SK-N-SH (cell line): ENCODE results near the gene FAM227A. TPM values are rescaled to one million over a fixed set of nuclear protein-coding genes. Genes with fewer than 3 reads are reported as not detected.

Source experiments
- CTCF ChIA-PET: fragments of 300-600, 350-600 bp; formaldehyde crosslinking; extraction: SDS; loops from one replicate; lab custom pipeline; 2021; lab: Yijun Ruan, JAX
- POLR2A ChIA-PET: fragments of 350-600 bp; sonication (Branson Sonifier 250); formaldehyde crosslinking; extraction: SDS; loops from one replicate; lab custom pipeline; 2020; ENCODE audit warnings: antibody characterized with exemption, inconsistent platforms; lab: Yijun Ruan, JAX
- DNase-seq: peaks from one replicate; pipeline ENCODE4 v3.0.0; 2012
- H2AFZ ChIP-seq: fragments of 200-600 bp; sonication (generic); 2 replicates; pipeline ENCODE4 v1.8.1; 2016; ENCODE audit warnings: antibody characterized with exemption, mild to moderate bottlenecking, low read depth
- H3F3A ChIP-seq: fragments of 200-600 bp; sonication (generic); replicated peaks from 2 replicates; pipeline ENCODE3; 2016; ENCODE audit warnings: antibody characterized with exemption, mild to moderate bottlenecking; ENCODE audit not compliant: insufficient read depth
- H3K27ac ChIP-seq, 2 experiments: fragments of 200-500 bp in 1 of 2; fragments of 200-600 bp in 1 of 2; sonication (Bioruptor generic) in 1 of 2; sonication (generic), shearing (Covaris generic) in 1 of 2; 2 replicates each; pipeline versions ENCODE4 v1.5.1 to v1.6.1; 2014 to 2016; ENCODE audit warnings: low read depth in 2 of 2, inconsistent platforms in 1 of 2, low read length in 1 of 2, mild to moderate bottlenecking in 1 of 2, mixed read lengths in 1 of 2
- H3K27me3 ChIP-seq: fragments of 200-600 bp; sonication (generic), shearing (Covaris generic); 2 replicates; pipeline ENCODE4 v1.6.1; 2016; ENCODE audit warnings: mixed run types; ENCODE audit not compliant: insufficient read depth
- H3K36me3 ChIP-seq, 2 experiments: fragments of 200-500 bp in 1 of 2; fragments of 200-600 bp in 1 of 2; sonication (Bioruptor generic) in 1 of 2; sonication (generic) in 1 of 2; replicated peaks in 1 of 2; 2 replicates each; pipeline versions ENCODE3 to v1.5.1; 2014 to 2016; ENCODE audit warnings: low read length in 1 of 2, mild to moderate bottlenecking in 1 of 2; ENCODE audit not compliant: insufficient read depth in 2 of 2, control insufficient read depth in 1 of 2
- H3K4me1 ChIP-seq, 2 experiments: fragments of 200-500 bp in 1 of 2; fragments of 200-600 bp in 1 of 2; sonication (Bioruptor generic) in 1 of 2; sonication (generic), shearing (Covaris generic) in 1 of 2; 2 replicates each; pipeline versions ENCODE4 v1.5.1 to v1.6.1; 2014 to 2016; ENCODE audit warnings: low read depth in 1 of 2, low read length in 1 of 2, mixed run types in 1 of 2; ENCODE audit not compliant: insufficient read depth in 2 of 2, control insufficient read depth in 1 of 2
- H3K4me2 ChIP-seq: fragments of 200-600 bp; sonication (generic), shearing (Covaris generic); 2 replicates; pipeline ENCODE4 v1.6.1; 2017; ENCODE audit warnings: mixed run types
- H3K4me3 ChIP-seq, 2 experiments: fragments of 200-500 bp in 1 of 2; fragments of 200-600 bp in 1 of 2; sonication (Bioruptor generic) in 1 of 2; sonication (generic), shearing (Covaris generic) in 1 of 2; 2 replicates each; pipeline versions ENCODE4 v1.5.1 to v1.8.1; 2014 to 2016; ENCODE audit warnings: low read depth in 2 of 2, inconsistent platforms in 1 of 2, low read length in 1 of 2, mild to moderate bottlenecking in 1 of 2, mixed read lengths in 1 of 2, moderate library complexity in 1 of 2
- H3K79me2 ChIP-seq: fragments of 200-600 bp; sonication (generic); 2 replicates; pipeline ENCODE4 v1.8.1; 2017; ENCODE audit warnings: mild to moderate bottlenecking; ENCODE audit not compliant: insufficient read depth
- H3K9ac ChIP-seq: fragments of 200-600 bp; sonication (generic); 2 replicates; pipeline ENCODE4 v1.6.1; 2017; ENCODE audit warnings: mixed run types
- H3K9me2 ChIP-seq: fragments of 200-600 bp; sonication (generic); 2 replicates; pipeline ENCODE4 v1.6.1; 2017; ENCODE audit warnings: mixed run types
- H3K9me3 ChIP-seq: fragments of 200-600 bp; sonication (generic); 2 replicates; pipeline ENCODE4 v1.6.1; 2017; ENCODE audit warnings: mixed run types, mild to moderate bottlenecking, moderate library complexity
- H4K20me1 ChIP-seq: fragments of 200-600 bp; sonication (generic); 2 replicates; pipeline ENCODE4 v1.6.1; 2017; ENCODE audit warnings: mild to moderate bottlenecking, mixed run types; ENCODE audit not compliant: insufficient read depth
- ELF1 ChIP-seq: IDR thresholded peaks from 2 replicates; pipeline ENCODE4 v1.4.0; 2012
- EP300 ChIP-seq, 2 experiments: IDR thresholded peaks; 2 replicates each; pipeline versions ENCODE4 v1.4.0 to v1.6.1; 2012; ENCODE audit warnings: borderline replicate concordance in 1 of 2, low read depth in 1 of 2, low read length in 1 of 2
- EZH2phosphoT487 ChIP-seq: fragments of 200-600 bp; sonication (generic); IDR thresholded peaks from 2 replicates; pipeline ENCODE4 v1.6.1; 2017; ENCODE audit warnings: low read depth, mixed run types, mild to moderate bottlenecking, antibody characterized with exemption, moderate library complexity, borderline replicate concordance
- GATA2 ChIP-seq: sonication (generic); formaldehyde crosslinking; IDR thresholded peaks from 2 replicates; pipeline ENCODE4 v1.5.0; 2020; ENCODE audit warnings: mild to moderate bottlenecking, missing genetic modification reagents
- JUND ChIP-seq: IDR thresholded peaks from 2 replicates; pipeline ENCODE4 v1.4.0; 2012
- RCOR1 ChIP-seq: fragments of 150-350 bp; IDR thresholded peaks from 2 replicates; pipeline ENCODE4 v1.6.1; 2017; ENCODE audit warnings: antibody characterized with exemption, low read length
- RFX5 ChIP-seq: IDR thresholded peaks from 2 replicates; pipeline ENCODE4 v1.6.1; 2012; ENCODE audit warnings: mild to moderate bottlenecking, improper control_type of control experiment, low read length
- SMC3 ChIP-seq: IDR thresholded peaks from 2 replicates; pipeline ENCODE4 v1.6.1; 2012; ENCODE audit warnings: low read depth, low read length, improper control_type of control experiment
- TCF12 ChIP-seq: IDR thresholded peaks from 2 replicates; pipeline ENCODE4 v1.4.0; 2012
- TEAD4 ChIP-seq: IDR thresholded peaks from 2 replicates; pipeline ENCODE4 v1.4.0; 2012; ENCODE audit warnings: mild to moderate bottlenecking, borderline replicate concordance; ENCODE audit not compliant: insufficient read depth
- WGBS: methylation state at CpG from one replicate; pipeline ENCODE4 v1.1.6; 2017; ENCODE audit warnings: low lambda C conversion rate; 5-methylcytosine and 5-hydroxymethylcytosine counted together
- polyA plus RNA-seq, 3 experiments: library from polyadenylated mRNA; depleted of rRNA; stranded (reverse); fragments of >200 nt; gene quantifications; 2 replicates each; pipeline ENCODE4 v1.2.3, GENCODE V29; 2012
- TF ChIP-seq, protein P1 (sequence below): IDR thresholded peaks from 2 replicates; pipeline ENCODE4 v1.4.0; 2012; ENCODE audit warnings: low read depth
- TF ChIP-seq, protein P2 (sequence below): IDR thresholded peaks from 2 replicates; pipeline ENCODE4; 2012
- TF ChIP-seq, protein P3 (sequence below): fragments of 200-600 bp; sonication (generic); IDR thresholded peaks from 2 replicates; pipeline ENCODE4 v1.6.1; 2017; ENCODE audit warnings: antibody characterized with exemption, mild to moderate bottlenecking, moderate library complexity
- TF ChIP-seq, protein P4 (sequence below): IDR thresholded peaks from 2 replicates; pipeline ENCODE4 v1.4.0; 2012; ENCODE audit warnings: low read depth, borderline replicate concordance
- TF ChIP-seq, protein P5 (sequence below): fragments of 150-350 bp; IDR thresholded peaks from 2 replicates; pipeline ENCODE4 v1.6.1; 2016; ENCODE audit warnings: mild to moderate bottlenecking, low read depth, low read length

The FAM227A gene
- polyA plus RNA-seq, 1 of the 3 experiments (the other 2 are of a cell fraction): 1.2 TPM

DNA sequence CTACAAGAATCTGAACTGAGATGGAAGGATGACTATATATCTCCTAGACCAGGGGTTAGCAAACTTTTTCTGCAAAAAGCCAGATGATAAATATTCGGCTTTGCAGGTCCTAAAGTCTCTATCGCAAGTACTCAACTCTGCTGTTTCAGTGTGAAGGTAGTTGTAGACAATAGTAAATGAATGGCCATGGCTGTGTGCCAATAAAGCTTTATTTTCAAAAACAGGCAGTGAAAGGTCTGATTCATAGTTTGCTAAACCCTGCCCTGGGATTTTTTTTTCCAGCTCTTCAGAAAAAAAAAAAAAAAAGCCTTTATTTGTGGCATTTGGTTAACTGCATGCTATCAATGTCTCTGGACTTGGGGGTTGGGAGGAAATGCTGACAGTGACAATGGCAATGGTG, 37.5 kb downstream of the FAM227A start:
- POLR2A ChIA-PET: no interaction called here
- no peaks in the 10 kb centered on the region for H3K9me3 ChIP-seq

More for the DNA sequence above, 37.5 kb downstream of the FAM227A start:
- H4K20me1 ChIP-seq: no peaks in the 10 kb centered on the region
- no peaks in the 10 kb centered on the region for H3K36me3 ChIP-seq
- no peaks in the 10 kb centered on the region for H3K79me2 ChIP-seq
- no peak overlapping the region for H3K9ac ChIP-seq
- H3K27me3 ChIP-seq: no peaks in the 10 kb centered on the region
- no peak overlapping the region for H3K4me3 ChIP-seq
- H3K4me2 ChIP-seq: no peak overlapping the region
- no peaks in the 10 kb centered on the region for H3K4me1 ChIP-seq
- no peak overlapping the region for H2AFZ ChIP-seq
- no peak overlapping the region for H3K27ac ChIP-seq
- no peak for TF ChIP-seq ELF1
- TF ChIP-seq, protein P1, sequence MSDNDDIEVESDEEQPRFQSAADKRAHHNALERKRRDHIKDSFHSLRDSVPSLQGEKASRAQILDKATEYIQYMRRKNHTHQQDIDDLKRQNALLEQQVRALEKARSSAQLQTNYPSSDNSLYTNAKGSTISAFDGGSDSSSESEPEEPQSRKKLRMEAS: no peak
- TF ChIP-seq, protein P2, sequence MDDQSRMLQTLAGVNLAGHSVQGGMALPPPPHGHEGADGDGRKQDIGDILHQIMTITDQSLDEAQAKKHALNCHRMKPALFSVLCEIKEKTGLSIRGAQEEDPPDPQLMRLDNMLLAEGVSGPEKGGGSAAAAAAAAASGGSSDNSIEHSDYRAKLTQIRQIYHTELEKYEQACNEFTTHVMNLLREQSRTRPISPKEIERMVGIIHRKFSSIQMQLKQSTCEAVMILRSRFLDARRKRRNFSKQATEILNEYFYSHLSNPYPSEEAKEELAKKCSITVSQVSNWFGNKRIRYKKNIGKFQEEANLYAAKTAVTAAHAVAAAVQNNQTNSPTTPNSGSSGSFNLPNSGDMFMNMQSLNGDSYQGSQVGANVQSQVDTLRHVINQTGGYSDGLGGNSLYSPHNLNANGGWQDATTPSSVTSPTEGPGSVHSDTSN: no peak
- TF ChIP-seq, protein P3, sequence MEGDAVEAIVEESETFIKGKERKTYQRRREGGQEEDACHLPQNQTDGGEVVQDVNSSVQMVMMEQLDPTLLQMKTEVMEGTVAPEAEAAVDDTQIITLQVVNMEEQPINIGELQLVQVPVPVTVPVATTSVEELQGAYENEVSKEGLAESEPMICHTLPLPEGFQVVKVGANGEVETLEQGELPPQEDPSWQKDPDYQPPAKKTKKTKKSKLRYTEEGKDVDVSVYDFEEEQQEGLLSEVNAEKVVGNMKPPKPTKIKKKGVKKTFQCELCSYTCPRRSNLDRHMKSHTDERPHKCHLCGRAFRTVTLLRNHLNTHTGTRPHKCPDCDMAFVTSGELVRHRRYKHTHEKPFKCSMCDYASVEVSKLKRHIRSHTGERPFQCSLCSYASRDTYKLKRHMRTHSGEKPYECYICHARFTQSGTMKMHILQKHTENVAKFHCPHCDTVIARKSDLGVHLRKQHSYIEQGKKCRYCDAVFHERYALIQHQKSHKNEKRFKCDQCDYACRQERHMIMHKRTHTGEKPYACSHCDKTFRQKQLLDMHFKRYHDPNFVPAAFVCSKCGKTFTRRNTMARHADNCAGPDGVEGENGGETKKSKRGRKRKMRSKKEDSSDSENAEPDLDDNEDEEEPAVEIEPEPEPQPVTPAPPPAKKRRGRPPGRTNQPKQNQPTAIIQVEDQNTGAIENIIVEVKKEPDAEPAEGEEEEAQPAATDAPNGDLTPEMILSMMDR: no peak
- no peak for TF ChIP-seq GATA2
- TF ChIP-seq RFX5: no peak
- no peak for TF ChIP-seq TCF12
- no peak for TF ChIP-seq EP300 (IDR thresholded peaks at IDR 0.05; ENCODE audit: borderline replicate concordance in 1 of 2, low read depth in 1 of 2, low read length in 1 of 2)
- TF ChIP-seq, protein P4, sequence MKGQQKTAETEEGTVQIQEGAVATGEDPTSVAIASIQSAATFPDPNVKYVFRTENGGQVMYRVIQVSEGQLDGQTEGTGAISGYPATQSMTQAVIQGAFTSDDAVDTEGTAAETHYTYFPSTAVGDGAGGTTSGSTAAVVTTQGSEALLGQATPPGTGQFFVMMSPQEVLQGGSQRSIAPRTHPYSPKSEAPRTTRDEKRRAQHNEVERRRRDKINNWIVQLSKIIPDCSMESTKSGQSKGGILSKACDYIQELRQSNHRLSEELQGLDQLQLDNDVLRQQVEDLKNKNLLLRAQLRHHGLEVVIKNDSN: no peak
- no peak for TF ChIP-seq EZH2phosphoT487
- TF ChIP-seq RCOR1: no peak
- TF ChIP-seq, protein P5, sequence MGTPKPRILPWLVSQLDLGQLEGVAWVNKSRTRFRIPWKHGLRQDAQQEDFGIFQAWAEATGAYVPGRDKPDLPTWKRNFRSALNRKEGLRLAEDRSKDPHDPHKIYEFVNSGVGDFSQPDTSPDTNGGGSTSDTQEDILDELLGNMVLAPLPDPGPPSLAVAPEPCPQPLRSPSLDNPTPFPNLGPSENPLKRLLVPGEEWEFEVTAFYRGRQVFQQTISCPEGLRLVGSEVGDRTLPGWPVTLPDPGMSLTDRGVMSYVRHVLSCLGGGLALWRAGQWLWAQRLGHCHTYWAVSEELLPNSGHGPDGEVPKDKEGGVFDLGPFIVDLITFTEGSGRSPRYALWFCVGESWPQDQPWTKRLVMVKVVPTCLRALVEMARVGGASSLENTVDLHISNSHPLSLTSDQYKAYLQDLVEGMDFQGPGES: no peak
- TF ChIP-seq JUND: no peak
- TF ChIP-seq TEAD4: no peak
- TF ChIP-seq SMC3: no peak
- WGBS: 100% methylated on average over 2 of the region's 2 CpGs
- no peaks in the 10 kb centered on the region for H3F3A ChIP-seq
- no peaks in the 10 kb centered on the region for H3K9me2 ChIP-seq
- CTCF ChIA-PET: no interaction called here
- no peak for DNase-seq
